NCI-H446 treated with DMSO at 0.1 percent for 48 hours (cell line): Measurements from ENCODE around the gene ATP6V0A1.
"Not testable (repeated sequence)": the region's sequence is repeated elsewhere in the genome, so short reads cannot be mapped to it uniquely, and the experiment has no call there.

Source experiments
- DNase-seq: peaks from one replicate; lab custom pipeline; 2025; lab: John Stamatoyannopoulos, UW

Gene ATP6V0A1

DNA sequence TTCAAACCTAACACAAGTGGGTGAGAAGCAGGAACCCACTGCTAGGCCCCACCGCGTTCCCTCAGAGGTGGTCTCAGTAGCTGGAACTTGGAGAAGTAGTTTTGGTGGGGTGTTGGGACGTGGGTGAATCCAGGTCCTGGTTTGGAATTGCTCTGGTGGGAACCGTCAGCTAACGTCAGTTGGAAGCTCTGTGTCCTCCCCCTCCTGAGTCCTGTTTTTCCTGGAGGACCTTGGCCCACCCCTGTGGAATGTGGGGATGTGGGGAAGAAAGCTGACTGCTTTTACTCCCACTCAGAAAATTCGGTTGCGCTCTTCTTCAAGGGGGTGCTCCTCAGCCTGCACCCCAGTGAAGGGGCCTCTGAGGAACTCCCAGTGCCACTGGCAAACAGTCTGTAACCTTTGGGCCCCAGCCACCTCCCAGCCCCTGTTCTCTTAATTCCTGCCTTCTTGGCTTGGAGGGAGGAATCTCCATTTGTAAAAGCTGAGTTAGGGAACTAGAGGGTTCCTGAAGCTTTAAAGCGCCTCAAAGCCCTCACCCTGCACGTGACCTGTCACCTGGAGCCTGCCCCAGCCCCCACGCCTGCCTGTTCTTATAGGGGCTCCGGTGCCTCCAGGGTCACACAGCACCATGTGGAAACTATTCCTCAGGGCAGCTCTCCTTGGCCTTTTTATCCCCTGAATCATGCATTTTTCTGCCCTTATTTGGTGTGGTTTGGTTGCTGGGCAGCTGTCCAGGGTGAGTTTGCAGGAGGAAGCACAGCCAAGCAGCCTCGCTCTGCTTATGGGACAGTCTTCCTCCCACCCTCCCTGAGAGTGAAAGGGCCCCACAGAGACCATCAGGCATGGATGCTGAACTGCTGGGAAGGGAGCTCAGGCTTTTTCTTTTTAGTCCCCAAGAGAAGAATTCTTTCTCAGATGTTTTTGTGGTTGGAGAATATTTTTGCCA is 61.1 kb downstream of the ATP6V0A1 start:
- peak; percentile 48 for DNase-seq

DNA sequence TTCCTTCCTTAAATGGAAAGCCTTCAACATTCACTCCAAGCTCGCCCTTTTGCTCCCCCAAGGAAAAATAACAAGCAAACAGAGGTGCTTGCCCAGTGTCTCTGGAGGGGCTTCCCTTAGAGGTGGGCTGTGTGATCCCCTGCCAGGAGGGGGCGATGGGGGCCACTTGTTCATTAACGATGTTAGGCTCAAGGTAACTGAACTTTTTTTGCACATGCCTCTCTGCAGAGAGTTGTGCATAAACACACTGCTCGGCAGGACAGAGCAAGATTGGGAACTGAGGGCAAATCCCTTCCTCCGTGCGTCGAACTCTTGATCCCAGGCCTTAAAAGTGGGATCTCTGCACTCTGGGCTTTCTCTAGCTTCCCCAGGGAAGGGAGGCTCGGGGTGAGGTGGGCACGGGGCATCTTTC is 61.9 kb downstream of the ATP6V0A1 start:
- no peak for DNase-seq

DNA sequence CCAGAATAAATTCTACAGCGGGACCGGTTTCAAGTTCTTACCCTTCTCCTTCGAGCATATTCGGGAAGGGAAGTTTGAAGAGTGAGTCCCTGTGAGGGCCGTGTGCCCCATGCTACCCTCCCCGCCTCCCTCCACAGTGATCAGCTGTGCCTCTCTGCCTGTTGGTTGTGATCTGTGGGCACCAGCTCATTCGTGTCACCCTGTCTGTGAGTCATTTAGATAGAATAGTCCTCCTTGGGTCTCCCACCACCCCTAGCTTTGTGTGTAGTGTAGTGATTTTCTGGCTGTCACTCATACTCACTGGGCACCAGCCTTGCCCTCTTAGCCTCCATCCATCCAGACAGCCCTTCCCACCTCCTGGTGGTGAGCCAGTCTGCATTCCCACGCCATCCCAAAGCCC is 62.4 kb downstream of the ATP6V0A1 start:
- DNase-seq, result no peak

DNA sequence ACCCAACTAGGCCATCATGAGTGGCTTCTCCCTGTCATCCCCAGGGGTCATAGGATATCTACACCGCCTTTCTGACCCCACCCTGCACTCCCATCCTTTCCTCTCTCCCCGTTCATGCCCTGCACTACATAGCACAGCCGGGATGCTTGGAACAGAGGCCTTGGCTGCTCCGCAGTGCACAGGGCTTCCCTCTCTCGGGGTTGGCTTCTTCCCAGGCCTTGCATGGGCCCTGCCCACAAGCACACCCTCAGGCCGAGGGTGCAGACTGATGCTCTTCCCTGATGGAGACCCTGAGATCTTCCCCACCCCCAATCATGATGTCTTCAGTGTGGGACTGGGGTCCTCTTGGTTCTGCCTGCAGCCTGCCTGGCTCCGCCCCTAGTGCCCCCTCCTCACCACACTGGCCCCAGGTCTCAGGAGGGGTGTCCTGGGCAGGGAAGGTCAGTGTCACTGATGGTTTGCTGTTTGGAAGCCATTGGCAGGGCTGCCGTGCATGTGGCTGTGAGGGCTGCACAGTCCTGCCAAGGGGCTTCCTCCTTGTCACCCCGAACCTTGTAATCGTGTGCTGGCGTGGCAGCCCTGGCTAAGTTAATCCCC is 63.1 kb downstream of the ATP6V0A1 start:
- no peak for DNase-seq

DNA sequence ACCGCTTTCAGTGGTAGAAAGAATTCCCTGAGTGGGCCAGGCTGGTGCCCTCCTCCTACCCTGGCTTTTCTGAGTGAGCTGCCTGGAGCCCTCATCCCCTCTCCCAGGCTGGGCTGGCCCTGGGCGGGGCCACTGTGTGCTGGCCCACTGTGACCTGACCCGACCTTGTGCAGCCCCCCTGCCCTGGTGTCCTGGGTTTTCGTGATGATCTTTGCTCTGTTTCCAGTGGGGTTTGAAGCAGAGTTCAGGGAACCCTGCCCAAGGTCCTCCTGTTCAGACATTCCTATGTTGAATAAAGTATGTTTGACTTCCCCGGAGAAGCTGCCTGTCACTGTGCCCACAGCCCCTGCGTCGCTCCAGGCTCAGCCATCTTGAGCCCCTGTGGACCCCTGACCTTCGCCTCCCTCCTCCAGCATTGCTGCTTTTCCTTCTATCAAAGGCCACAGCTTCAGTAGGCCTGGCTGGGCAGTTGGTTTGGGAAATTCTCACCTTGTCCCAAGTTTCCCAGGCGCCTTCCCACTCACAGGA is 63.6 kb downstream of the ATP6V0A1 start:
- DNase-seq, result no peak

DNA sequence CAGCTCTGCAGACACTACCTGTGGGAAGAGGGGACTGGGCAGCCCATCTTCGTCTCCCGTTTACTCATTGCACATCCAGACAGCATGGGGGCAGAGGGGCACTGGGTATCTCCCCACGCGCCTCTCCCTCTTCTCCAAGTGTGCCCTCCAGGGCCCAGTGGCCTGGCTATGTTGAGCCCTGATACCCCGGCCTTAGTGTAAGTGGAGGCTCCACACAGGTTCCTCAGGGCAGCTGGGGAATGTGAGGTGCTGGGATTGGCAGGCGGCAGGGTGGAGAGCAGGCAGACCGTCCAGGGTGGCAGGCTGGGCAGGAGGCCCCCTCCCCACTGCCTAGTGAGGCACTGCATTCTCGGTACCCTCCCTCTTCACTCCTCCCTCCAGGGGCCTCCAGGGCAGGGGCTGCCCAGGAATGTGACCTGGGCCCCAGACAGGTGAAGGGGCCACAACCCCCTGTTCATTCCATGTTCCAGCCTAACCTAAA is 64.2 kb downstream of the ATP6V0A1 start:
- no peak for DNase-seq

DNA sequence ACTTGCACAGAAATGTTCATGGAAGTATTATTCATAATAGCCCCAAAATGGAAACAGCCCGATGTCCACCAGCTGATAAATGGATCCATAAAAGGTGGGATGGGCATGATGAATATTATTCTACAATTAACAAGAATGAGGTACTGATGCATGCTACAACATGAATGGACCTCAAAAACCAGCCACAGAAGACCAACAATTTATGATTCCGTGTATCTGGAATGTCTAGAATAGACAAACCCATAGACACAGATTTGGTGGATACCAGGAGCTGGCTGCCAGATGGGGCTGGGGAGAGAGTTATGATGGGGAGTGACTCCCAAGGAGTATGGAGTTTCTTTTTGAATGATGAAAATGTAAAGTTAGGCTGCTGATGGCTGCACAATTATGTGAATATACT is 66.5 kb downstream of the ATP6V0A1 start:
- DNase-seq, result no peak

DNA sequence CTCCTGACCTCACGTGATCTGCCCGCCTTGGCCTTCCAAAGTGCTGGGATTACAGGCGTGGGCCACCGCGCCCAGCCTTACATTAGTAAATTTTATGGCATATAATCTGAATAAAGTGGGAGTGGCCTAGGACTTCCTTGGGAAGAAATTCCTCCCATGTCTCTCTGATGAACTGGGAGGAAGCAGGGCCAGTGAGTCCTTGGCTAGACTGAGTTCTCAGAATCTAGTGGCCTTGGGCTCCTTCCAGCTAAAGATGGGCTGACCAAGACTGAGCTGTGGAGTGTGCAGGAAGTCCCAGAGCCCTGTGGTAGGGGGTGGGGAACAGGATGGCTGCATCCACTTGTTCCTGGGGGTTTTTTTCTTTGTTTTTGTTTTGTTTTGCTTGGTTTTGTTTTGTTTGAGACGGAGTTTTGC is 67.4 kb downstream of the ATP6V0A1 start:
- DNase-seq, result no peak

DNA sequence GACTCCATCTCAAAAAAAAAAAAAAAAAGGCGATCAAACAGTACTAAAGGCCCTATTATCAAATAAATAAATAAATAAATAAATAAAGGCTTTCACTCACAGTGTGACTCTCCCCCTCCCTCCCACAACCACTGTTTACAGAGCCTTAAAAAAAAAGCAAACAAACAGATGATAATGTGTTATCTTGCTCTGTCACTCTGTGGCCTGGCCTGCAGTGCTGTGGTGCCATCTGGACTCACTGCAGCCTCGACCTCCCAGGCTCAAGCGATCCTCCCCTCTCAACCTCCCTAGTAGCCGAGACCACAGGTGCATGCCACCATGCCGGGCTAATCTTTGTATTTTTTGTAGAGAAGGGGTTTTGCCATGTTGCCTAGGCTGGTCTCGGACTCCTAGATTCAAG is 69.3 kb downstream of the ATP6V0A1 start:
- DNase-seq, result no peak

DNA sequence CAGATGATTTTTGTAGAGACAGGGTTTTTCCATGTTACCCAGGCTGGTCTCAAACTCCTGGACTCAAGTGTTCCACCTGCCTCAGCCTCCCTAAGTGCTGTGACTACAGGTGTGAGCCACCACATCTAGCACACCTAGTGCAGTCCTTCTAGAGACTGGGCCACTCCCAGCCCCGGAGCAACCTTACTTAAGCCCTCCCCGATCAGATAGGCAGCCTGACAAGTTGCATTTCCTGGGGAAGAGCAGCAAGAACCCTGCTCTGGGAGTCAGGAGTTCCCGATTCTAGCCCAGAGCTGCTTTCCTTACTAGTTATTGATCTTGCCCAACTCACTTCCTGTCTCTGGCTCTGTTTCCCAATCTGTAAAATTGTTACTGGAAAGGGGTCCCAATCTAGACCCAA is 70.4 kb downstream of the ATP6V0A1 start:
- no peak for DNase-seq

DNA sequence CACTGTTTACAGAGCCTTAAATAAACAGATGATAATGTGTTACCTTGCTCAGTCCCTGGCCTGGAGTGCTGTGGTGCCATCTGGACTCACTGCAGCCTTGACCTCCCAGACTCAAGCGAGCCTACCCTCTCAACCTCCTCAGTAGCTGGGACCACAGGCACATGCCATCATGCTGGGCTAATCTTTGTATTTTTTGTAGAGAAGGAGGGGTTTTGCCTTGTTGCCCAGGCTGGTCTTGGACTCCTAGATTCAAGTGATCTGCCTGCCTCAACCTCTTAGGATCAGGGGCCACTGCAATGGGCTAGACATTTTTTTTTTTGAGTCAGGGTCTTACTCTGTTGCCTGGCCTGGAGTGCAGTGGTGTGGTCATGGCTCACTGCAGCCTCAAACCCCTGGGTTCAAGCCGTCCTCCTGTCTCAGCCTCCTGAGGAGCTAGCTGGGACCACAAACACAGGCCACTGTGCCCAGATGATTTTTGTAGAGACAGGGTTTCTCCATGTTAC is 72.3 kb downstream of the ATP6V0A1 start:
- no peak for DNase-seq

DNA sequence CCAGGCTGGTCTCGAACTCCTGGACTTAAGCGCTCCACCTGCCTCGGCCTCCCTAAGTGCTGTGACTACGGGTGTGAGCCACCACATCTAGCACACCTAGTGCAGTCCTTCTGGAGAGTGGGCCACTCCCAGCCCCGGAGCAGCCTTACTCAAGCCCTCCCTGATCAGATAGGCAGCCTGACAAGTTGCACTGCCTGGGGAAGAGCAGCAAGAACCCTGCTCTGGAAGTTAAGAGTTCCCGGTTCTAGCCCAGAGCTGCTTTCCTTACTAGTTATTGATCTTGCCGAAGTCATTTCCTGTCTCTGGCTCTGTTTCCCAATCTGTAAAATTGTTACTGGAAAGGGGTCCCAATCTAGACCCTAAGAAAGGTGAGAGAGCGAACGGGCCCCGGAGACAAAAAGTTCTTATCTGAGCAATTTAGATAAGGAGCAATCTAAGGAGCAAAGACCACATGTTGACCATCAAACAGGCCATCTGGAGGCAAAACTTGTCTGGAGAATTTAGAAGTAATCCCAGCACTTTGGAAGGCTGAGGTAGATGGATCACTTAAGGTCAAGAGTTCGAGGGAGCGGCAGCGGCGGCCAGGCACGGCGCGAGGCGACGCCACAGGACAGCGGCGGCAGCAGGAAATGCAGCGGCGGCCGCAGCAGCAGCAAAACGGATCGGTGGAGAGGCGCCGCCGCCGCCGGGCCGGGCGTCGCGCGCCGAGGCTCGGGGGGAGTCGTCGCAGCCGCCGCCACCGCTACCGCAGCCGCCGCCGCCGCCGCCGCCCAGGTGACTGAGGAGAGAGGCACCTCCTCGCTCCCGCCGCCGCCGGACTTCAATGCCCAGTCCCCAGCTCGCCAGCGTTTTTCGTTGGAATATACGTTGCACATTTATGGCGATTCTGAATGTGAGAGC is 73.0 kb downstream of the ATP6V0A1 start:
- no peak for DNase-seq

DNA sequence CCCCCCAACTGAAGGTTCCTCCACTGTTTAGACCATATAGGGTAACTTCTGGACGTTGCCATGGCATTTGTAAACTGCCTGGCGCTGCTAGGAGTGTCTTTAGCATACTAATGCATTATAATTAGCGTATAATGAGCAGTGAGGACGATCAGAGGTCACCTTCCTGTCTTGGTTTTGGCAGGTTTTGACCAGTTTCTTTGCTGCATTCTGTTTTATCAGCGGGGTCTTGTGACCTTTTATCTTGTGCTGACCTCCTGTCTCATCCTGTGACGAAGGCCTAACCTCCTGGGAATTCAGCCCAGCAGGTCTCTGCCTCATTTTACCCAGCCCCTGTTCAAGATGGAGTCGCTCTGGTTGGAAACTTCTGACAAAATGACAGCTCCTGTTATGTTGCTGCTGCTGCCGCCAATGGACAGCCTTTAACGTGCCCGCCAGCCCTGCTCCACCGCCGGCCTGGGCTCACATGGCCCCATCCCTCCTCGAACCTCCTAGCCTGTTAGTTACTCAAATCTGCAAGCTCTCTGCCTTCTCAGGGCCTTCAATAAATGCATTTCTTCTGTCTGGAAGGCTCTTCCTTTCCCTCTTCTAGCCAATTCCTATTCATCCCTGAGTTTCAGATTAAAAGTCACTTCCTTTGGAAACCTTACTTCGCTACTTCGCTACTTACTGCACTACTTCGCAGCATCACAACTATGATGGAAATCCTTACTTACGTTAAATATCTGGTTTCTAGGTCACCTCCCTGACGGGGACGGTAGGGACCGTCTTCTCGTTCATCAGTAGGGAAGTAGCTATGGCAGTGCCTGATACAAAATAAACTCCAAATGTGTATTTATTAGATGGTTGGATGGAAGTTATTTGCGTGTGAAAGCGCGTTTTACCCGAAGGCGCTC is 76.7 kb downstream of the ATP6V0A1 start:
- DNase-seq, result no peak

DNA sequence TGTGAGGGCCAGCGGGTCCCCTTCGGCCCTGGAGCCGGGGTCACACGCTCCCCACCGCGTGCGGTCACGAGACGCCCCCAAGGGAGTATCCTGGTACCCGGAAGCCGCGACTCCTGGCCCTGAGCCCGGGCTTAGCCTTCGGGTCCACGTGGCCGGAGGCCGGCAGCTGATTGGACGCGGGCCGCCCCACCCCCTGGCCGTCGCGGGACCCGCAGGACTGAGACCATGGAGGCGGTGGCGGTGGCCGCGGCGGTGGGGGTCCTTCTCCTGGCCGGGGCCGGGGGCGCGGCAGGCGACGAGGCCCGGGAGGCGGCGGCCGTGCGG is 77.3 kb downstream of the ATP6V0A1 start, which contains the start of gene NAGLU:
NAGLU (plus strand) TSS at position 194 of the 324 bp plus-strand sequence; CDS start at position 226, 32 bp downstream.
- DNase-seq, result peak; percentile 68

DNA sequence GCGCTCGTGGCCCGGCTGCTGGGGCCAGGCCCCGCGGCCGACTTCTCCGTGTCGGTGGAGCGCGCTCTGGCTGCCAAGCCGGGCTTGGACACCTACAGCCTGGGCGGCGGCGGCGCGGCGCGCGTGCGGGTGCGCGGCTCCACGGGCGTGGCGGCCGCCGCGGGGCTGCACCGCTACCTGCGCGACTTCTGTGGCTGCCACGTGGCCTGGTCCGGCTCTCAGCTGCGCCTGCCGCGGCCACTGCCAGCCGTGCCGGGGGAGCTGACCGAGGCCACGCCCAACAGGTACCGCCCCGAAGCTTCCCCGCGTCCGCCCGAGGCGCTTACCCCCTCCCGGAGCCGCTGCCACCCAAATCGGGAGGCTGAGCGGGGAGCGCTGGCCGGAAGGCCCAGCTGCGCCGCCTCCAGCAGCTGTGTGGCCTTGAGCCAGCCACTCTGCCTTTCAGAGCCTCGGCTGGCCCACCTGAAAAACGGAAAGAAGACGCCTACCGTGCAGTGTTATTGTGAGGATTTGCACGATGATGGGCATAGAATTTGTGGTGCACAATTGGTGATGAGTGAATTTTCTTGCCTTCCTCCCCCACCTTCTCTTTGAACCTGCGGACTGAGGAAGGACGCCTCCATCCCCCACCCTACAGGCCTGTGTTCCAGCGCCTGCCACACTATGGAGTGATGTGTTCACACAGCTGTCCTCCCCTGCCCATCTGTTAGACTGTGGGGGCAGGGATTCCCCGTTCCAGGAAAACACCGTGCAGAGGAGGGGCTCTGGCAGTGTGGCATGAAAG is 77.9 kb downstream of the ATP6V0A1 start:
- DNase-seq, result peak; percentile 26

DNA sequence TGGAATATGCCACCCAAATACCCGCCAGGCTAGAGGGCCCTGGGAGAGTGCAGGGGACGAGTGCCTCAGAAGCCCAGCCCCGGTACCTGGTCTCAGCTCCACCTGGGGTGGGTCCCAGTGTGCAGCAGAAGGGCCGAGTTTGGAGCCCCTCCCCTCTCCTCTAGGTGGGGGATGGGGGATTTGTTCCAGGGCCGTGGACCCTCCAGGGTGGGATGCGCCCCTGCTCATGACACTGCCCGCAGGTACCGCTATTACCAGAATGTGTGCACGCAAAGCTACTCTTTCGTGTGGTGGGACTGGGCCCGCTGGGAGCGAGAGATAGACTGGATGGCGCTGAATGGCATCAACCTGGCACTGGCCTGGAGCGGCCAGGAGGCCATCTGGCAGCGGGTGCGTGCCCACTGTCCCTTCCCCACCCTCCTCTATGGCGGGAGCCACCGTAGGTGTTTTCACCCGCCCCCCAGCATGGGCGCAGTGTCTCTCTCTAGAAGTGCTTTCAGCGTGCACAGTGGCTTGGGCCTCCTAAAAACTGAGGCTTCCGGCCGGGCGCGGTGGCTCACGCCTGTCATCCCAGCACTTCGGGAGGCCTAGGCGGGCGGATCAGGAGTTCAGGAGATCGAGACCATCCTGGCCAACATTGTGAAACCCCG is 78.6 kb downstream of the ATP6V0A1 start:
- no peak for DNase-seq

DNA sequence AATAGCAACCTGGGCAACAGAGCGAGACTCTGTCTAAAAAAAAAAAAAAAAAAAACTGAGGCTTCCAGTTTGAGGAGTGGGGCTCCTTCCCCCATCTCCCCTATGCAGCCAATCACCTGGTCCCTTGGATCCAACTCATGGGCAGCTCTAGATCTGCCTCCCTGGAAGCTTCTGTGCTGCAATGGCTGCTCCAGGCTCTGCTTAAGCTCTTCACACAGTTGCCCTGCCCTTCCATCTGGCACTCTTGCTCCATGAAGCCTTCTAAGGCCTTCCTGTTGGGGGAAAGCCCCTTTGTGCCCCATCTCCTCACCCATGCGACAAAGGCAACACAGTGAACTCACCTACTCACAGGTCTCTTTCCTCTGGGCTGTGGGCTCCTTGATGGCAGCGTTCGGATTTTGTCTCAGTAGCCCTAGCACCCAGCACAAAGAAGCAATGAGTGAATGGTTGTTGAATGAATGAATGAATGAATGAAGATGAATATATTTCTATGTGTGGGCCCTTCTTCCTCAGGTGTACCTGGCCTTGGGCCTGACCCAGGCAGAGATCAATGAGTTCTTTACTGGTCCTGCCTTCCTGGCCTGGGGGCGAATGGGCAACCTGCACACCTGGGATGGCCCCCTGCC is 79.3 kb downstream of the ATP6V0A1 start:
- DNase-seq, result no peak

DNA sequence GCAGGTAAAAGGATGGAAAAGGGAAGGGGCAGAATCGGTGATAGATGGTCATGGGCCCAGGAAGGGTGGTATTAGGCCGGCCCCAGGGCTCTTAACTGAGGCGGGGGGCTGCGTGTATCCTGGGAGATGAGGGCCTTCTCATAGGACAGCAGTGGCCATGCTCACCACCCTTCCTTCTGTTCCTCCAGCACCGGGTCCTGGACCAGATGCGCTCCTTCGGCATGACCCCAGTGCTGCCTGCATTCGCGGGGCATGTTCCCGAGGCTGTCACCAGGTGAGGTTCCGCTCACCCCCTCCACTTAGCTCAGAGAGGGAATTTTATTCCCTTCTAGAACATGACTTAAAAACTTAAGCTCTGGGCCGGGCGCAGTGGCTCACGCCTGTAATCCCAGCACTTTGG is 79.8 kb downstream of the ATP6V0A1 start:
- no peak for DNase-seq

DNA sequence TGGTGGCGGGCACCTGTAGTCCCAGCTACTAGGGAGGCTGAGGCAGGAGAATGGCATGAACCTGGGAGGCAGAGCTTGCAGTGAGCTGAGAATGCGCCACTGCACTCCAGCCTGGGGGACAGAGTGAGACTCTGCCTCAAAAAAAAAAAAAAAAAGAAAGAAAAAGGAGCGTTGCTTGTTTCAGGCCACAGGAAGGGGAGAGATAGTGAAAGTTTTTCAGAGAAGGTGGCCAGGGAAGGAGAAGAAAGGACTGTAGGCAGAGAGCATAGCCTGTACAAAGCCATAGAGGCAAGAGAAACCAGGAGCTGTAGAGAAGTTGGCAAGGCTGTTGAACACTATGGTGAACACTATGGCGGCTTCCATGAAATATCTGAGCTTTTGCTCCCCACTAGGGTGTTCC is 81.9 kb downstream of the ATP6V0A1 start:
- DNase-seq, result not testable (repeated sequence)
